Sigmoid colon (tissue), 3 donors: Measurements from ENCODE around the gene SMIM26.

ENCODE experiments used
- CTCF ChIP-seq, 4 experiments: fragments of 450-650 bp in 3 of 4; fragments of 200-600 bp in 1 of 4; IDR thresholded peaks; one replicate each; pipeline ENCODE4 v1.5.1; 2016 to 2019; ENCODE audit warnings: antibody characterized with exemption in 4 of 4, mild to moderate bottlenecking in 3 of 4, moderate library complexity in 2 of 4
- POLR2A ChIP-seq, 2 donors: fragments of 450-650 bp; IDR thresholded peaks; one replicate each; pipeline ENCODE4 v1.6.1; 2016; ENCODE audit warnings: antibody characterized with exemption in 2 of 2, mild to moderate bottlenecking in 2 of 2, moderate library complexity in 2 of 2

DNA sequence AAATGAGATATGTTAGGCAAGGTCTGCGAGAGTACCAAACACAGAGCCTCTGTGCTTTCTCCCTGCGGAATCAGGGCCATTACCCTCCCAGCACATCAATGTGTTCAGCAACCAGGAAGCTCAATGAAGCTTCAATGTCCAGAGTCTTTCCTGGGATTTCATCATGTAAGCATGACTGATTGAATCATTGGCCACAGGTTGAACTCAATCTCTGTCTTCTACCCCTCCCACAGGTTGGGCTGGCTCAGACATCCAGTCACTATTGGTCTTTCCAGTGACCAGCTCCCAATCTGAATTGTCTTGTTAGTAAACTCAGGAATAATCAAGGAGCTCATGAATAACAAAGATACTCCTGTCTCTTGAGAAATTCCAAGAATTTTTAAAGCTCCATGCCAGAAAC lies 17.9 kb downstream of the SMIM26 start:
- TF ChIP-seq CTCF (IDR thresholded peaks at IDR 0.05) (no peak), POLR2A (IDR thresholded peaks at IDR 0.05) (no peak)
